ENCODE measurements around the gene DLL4. TPM values are rescaled to one million over a fixed set of nuclear protein-coding genes. Genes with fewer than 3 reads are reported as not detected.

The DLL4 gene
- total and polyA plus RNA-seq, 2 experiments from 2014 or later: 2.3 TPM; not detected in 1

GRCh38 chr15:40929660-40930429 lies 705 bp downstream of the DLL4 start:
- Histone ChIP-seq H3K4me2 (peak overlapping the region; percentile 99), H3K9me2 (replicated peaks; ENCODE audit: insufficient read depth) (no peaks in the 10 kb centered on the region), H2AFZ (peak overlapping the region; percentile 56), H3K79me2 (no peaks in the 10 kb centered on the region), H3K4me3 (peak overlapping the region; percentile 19), H3K4me1 (ENCODE audit: insufficient read depth) (peaks cover 77% of the 10 kb centered on the region), H3K9me3 (ENCODE audit: low read depth) (no peaks in the 10 kb centered on the region), H3K36me3 (replicated peaks; ENCODE audit: insufficient read depth, low read depth) (no peaks in the 10 kb centered on the region), H3K27ac (no peak overlapping the region), H3K27me3 (peaks cover 47% of the 10 kb centered on the region), H4K20me1 (ENCODE audit: insufficient read depth, poor library complexity, severe bottlenecking) (peaks cover 3% of the 10 kb centered on the region)
- DNase-seq (ENCODE audit: low spot score): peak; percentile 74
- TF ChIP-seq, protein P1, sequence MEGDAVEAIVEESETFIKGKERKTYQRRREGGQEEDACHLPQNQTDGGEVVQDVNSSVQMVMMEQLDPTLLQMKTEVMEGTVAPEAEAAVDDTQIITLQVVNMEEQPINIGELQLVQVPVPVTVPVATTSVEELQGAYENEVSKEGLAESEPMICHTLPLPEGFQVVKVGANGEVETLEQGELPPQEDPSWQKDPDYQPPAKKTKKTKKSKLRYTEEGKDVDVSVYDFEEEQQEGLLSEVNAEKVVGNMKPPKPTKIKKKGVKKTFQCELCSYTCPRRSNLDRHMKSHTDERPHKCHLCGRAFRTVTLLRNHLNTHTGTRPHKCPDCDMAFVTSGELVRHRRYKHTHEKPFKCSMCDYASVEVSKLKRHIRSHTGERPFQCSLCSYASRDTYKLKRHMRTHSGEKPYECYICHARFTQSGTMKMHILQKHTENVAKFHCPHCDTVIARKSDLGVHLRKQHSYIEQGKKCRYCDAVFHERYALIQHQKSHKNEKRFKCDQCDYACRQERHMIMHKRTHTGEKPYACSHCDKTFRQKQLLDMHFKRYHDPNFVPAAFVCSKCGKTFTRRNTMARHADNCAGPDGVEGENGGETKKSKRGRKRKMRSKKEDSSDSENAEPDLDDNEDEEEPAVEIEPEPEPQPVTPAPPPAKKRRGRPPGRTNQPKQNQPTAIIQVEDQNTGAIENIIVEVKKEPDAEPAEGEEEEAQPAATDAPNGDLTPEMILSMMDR (IDR thresholded peaks at IDR 0.05; ENCODE audit: poor library complexity): no peak
- TF ChIP-seq EZH2phosphoT487 (IDR thresholded peaks at IDR 0.05; ENCODE audit: low read depth, severe bottlenecking, unreplicated experiment): no peak
- no peak for TF ChIP-seq EZH2 (IDR thresholded peaks at IDR 0.05; ENCODE audit: borderline replicate concordance)
- 2% methylated on average over 48 of the region's 56 CpGs for WGBS (ENCODE audit: low lambda C conversion rate, missing lambda C conversion rate)

GRCh38 chr15:40930430-40931299 lies 1.5 kb downstream of the DLL4 start:
- Histone ChIP-seq H3K4me1 (ENCODE audit: insufficient read depth) (peaks cover 73% of the 10 kb centered on the region), H3K79me2 (no peaks in the 10 kb centered on the region), H3K36me3 (replicated peaks; ENCODE audit: insufficient read depth, low read depth) (no peaks in the 10 kb centered on the region), H3K9me2 (replicated peaks; ENCODE audit: insufficient read depth) (no peaks in the 10 kb centered on the region), H3K27me3 (peaks cover 39% of the 10 kb centered on the region), H3K27ac (no peak overlapping the region), H3K9me3 (ENCODE audit: low read depth) (no peaks in the 10 kb centered on the region), H3K4me2 (peak overlapping the region; percentile 99), H3K4me3 (peak overlapping the region; percentile 60), H2AFZ (peak overlapping the region; percentile 28), H4K20me1 (ENCODE audit: insufficient read depth, poor library complexity, severe bottlenecking) (peaks cover 3% of the 10 kb centered on the region)
- DNase-seq (ENCODE audit: low spot score): peak; percentile 74
- WGBS (ENCODE audit: low lambda C conversion rate, missing lambda C conversion rate): 2% methylated on average over 41 of the region's 46 CpGs
- TF ChIP-seq EZH2 (IDR thresholded peaks at IDR 0.05; ENCODE audit: borderline replicate concordance): peak; percentile 45
- no peak for TF ChIP-seq EZH2phosphoT487 (IDR thresholded peaks at IDR 0.05; ENCODE audit: low read depth, severe bottlenecking, unreplicated experiment)
- TF ChIP-seq, protein P1 (IDR thresholded peaks at IDR 0.05; ENCODE audit: poor library complexity): peak; percentile 78

GRCh38 chr15:40931300-40932142 lies 2.4 kb downstream of the DLL4 start:
- H3K27me3 ChIP-seq: peaks cover 31% of the 10 kb centered on the region
- H3K4me3 ChIP-seq: no peak overlapping the region
- peak overlapping the region; percentile 99 for H3K4me2 ChIP-seq
- 88% methylated on average over 16 of the region's 16 CpGs for WGBS (ENCODE audit: low lambda C conversion rate, missing lambda C conversion rate)
- no peaks in the 10 kb centered on the region for H3K9me2 ChIP-seq (replicated peaks; ENCODE audit: insufficient read depth)
- H3K27ac ChIP-seq: peak overlapping the region; percentile 85
- H3K79me2 ChIP-seq: no peaks in the 10 kb centered on the region
- H3K9me3 ChIP-seq (ENCODE audit: low read depth): no peaks in the 10 kb centered on the region
- no peak overlapping the region for H2AFZ ChIP-seq
- H3K4me1 ChIP-seq (ENCODE audit: insufficient read depth): peaks cover 65% of the 10 kb centered on the region
- TF ChIP-seq EZH2 (IDR thresholded peaks at IDR 0.05; ENCODE audit: borderline replicate concordance) (no peak), EZH2phosphoT487 (IDR thresholded peaks at IDR 0.05; ENCODE audit: low read depth, severe bottlenecking, unreplicated experiment) (no peak)
- TF ChIP-seq, protein P1 (IDR thresholded peaks at IDR 0.05; ENCODE audit: poor library complexity): no peak
- DNase-seq (ENCODE audit: low spot score): no peak
- peaks cover 3% of the 10 kb centered on the region for H4K20me1 ChIP-seq (ENCODE audit: insufficient read depth, poor library complexity, severe bottlenecking)
- H3K36me3 ChIP-seq (replicated peaks; ENCODE audit: insufficient read depth, low read depth): no peaks in the 10 kb centered on the region
